Measurements from ENCODE around the gene MKS1.

Gene MKS1

GRCh38 chr17:58219007-58219788 is at the start of gene MKS1:
Gene MKS1, minus strand, starts transcription at chr17:58219255. Its CDS starts 25 bp downstream, at chr17:58219230.
- peak; percentile 97 for DNase-seq

DNA sequence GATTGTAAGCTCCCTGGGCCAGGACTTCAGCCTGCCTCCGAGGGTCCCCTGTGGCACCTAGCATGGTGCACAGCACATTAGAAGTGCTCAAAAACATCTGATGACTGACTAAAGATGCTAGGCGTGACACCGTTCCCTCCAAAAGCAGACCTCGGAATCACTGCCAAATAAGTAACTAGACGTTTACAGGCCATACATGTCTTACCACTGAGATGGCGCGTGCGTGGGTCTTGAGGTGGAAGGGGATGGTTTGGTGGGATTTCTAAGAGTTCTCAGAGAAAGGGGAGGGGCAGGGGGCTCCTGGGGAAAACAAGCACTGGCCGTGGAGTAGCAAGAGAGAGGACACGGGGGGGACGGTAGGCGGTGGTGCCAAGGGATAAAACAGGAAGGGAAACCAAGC is 49.3 kb upstream of the MKS1 start:
- DNase-seq = no peak

DNA sequence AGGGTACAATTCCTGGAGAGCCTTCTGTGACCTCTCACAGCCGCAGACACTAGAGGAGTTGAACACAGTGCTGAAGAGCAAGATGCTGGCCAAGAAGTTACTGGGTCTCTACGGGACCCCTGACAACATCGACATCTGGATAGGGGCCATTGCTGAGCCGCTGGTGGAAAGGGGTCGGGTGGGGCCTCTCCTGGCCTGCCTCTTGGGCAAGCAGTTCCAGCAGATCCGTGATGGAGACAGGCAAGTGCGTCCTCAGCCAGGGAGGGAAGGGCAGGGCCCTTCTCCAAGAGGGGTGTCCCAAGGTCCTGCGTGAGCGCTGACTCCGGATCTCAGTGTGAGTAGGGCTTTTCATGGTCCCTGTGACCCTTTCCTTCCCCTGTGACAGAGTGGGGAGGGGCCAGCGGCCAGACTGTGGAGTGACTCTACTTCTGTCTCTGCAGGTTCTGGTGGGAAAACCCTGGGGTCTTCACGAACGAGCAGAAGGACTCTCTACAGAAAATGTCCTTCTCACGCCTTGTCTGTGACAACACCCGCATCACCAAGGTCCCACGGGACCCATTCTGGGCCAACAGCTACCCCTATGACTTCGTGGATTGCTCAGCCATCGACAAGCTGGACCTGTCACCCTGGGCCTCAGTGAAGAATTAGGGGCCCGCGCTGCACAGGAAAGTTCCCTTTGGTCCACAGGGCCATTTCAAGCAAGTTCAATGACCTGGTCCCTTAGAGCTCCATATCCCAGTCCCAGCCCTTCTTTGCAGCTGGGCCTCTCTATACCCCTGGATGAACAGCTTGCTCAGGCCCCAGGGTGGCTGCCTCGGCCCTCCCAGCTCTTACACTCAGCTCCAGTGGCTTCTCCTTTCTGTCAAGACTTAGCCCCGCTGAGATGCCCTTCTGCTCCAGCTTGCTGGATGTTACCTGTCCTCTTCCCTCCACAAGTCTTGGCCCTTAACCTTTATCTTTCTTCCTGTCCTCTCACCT is 48.6 kb upstream of the MKS1 start:
- no peak for DNase-seq

DNA sequence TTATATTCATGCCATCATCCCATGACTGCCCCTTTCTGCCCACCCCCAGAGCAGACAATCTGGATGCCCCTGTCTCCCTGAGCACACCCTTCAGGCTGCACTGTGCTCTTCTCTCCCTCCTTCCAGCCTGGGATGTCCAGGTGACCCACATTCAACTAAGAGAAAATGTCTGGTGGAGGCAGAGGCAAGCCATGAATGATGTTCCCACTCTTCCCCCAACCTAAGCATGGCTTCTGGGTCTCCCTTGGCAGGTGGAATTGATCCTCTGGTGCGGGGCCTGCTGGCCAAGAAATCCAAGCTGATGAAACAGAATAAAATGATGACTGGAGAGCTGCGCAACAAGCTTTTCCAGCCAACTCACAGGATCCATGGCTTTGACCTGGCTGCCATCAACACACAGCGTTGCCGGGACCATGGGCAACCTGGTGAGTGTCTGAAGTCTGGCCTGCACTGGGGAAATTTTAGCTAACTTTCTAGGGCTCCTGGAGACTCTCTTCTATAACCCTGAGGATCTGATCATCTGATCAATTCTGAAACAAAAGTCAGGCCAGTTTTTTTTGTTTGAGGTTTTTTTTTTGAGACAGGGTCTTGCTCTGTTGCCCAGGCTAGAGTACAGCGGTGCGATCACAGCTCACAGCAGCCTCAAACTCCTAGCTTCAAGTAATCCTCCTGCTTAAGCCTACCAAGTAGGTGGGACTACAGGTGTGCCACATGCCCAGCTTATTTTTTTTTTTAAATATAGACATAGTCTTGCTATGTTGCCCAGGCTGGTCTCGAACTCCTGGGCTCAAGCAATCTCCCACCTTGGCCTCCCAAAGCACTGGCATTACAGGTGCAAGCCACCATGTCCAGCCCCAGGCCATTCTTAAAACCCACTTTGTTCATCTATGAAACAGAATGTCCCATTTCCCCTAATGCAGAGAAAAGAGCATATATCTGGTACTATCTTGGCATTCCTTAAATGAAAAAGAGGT is 47.1 kb upstream of the MKS1 start:
- DNase-seq = no peak

DNA sequence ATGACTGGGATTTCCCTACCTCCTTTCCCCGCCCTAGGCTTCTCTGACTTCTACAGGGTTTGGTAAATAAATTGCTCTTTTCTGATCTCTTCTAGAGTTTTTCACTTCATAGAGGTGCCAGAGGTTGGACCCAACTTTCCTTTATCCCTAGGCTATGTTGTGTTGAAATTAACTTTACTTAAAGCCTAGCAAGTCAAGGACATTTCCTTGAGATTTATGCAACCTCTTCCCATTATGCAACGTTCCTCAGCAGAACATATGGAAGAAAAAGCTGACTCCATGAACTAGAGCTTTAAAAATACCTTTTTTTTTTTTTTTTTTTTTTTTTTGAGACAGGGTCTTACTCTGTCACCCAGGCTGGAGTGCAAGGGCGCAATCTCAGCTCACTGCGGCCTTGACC is 46.2 kb upstream of the MKS1 start:
- no peak for DNase-seq

DNA sequence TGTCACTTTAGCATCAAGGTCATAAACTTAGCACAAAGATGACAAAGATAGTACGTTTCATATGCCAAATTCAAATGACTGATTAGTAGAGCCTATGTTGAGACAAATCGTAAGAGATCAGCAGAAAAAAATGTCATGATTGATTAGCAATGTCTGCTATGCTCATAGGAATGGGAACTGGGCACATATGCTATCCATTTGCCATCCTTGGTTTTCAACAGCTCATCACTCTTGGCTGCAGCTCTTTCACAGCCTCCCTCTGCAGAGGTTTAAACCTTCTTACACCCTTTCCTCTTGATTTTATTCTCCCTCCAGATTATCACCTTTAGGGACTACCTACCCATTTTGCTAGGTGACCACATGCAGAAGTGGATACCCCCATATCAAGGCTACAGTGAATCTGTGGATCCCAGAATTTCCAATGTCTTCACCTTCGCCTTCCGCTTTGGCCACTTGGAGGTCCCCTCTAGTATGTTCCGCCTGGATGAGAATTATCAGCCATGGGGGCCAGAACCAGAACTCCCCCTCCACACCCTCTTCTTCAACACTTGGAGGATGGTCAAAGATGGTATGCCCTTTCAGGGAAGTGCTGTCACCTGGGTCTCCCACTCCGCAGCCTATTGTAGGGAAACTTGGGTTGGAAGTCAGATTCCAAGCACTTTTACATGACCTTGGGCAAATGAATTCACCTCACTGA is 45.5 kb upstream of the MKS1 start:
- DNase-seq = no peak

DNA sequence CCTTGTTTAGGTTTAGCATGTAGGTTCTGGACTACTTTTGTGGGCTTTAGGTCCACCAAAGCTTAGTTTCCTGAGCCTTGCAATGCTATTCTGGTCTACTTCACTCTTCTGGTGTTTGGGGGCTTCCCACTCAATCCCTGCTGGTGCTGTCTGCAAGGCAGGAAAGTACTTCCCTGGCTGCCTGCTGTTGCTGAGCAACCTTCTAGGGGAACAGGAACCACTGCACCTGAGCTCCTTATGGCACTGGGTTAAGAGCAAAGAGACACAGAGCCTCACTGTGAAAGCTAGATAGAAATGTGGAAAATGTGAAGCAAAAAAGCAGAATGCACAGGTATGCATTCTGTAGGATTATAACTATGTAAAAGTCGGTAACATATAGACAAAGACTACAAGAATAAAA is 44.7 kb upstream of the MKS1 start:
- DNase-seq = no peak

GRCh38 chr17:58262149-58262548 is 43.1 kb upstream of the MKS1 start:
- DNase-seq = no peak

GRCh38 chr17:58254803-58255202 is 35.7 kb upstream of the MKS1 start:
- DNase-seq = no peak

DNA sequence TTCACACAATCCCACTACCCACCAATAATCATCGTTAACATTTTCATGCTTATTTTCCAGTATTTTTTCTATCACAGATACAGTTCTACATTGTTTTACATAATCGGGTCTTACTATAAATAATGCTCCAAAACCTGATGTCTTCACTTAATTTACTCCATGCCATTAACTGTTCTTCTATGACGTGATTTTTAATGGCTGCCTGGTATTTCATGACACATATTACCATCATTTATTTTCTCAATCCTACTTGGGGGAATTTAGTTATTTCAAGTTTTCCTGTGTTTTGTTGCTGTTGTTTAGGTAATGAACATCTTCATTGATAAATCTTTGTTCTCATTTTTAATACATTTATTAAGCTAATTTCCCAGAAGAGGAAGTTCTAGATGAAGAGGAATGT is 34.0 kb upstream of the MKS1 start:
- no peak for DNase-seq

- no peak for DNase-seq
Measured at GRCh38 chr17:58252141-58252540, 33.1 kb upstream of the MKS1 start.

GRCh38 chr17:58250344-58251011 is 31.4 kb upstream of the MKS1 start:
- DNase-seq = no peak

- DNase-seq = no peak
Measured at GRCh38 chr17:58249270-58250133, 30.4 kb upstream of the MKS1 start.

DNA sequence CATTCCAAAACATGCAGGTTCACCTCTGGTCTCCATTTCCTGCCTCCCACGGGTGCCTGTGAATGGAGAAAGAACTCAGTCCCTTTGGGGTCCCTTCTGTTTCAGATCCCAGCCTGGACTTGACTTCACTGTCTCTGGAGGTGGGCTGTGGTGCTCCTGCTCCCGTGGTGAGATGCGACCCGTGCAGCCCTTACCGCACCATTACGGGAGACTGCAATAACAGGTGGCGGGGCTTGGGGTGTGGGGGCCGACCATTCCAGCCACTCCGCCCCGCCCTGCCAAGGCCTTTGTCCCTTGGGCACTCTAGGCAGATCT is 29.9 kb upstream of the MKS1 start:
- DNase-seq = no peak

GRCh38 chr17:58247511-58248363 is 28.7 kb upstream of the MKS1 start:
- DNase-seq = no peak

DNA sequence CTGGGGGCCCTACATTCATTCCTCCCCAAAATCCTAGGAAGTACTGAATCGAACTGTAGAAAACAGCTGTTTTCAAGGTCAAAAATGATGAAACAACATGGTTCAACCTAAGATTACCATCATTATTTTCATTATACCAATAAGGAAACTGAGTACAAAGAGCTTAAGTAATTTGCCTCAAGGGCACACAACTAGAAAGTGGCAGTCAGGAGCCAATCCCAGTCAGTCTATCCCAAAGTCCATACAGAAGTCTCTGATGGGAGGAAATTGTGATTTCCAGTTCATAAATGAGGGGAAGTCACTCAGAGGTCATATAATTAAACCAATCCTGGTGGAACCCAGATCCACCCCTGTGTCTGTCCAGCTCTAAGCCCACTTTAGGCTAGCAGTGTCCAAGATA is 27.7 kb upstream of the MKS1 start:
- DNase-seq = no peak

- DNase-seq = no peak
Measured at GRCh38 chr17:58246104-58246740, 27.2 kb upstream of the MKS1 start.

DNA sequence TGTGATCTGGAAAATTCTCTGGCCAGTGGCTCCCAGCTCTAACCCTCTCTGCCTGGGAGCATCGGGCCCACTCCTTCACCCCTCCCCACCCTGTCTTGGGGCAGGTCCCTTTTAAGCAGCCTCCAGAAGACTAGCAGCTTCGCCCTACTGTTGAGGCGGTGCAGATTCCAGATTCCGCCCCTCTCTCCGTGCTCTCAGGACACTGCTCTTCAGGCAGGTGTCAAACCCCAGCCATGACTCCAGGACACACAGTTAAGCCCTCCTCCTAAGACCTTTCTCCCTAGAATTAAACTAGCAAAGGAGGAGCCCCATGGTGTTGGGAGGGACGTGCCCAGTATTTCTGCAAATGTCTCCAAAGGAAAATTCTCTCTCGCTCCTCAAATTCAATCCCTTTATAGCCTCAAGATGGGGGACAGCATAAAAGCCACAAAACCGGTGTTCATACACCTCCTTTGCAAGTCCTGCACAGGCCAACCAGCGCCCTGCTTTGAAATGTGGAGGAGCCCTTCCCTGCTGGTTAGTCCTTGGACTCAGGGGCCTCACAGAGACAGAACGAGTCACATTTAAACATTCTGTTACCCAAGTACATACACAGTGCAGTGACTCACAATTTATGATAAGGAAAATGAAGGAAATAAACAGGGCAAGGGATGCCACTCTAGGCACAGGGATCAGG is 26.5 kb upstream of the MKS1 start:
- no peak for DNase-seq

DNA sequence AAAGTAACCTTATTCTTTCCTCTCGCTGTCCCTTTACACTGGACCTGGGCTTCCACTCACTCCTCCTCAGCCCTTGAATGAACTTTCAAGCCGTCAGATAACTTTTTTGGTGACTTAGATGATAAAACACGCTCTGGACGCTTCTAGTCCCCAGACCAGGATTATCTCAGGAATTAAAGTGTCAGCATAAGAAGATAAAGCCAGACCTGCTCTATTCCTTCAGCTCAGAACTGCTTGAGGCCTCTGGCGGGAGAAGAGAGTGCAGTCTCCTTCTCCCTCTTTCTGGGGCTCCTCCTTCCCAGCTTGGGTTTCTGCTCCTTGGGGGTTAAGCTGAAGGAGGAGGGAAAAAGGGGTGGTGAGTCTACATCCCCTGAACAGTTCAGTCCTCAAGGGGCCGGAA is 25.9 kb upstream of the MKS1 start:
- DNase-seq = no peak

All from T1000 (cell line).